ENCODE data around the gene B3GNT7.
"Not testable (repeated sequence)": the region's sequence is repeated elsewhere in the genome, so short reads cannot be mapped to it uniquely, and the experiment has no call there.

The B3GNT7 gene

GRCh38 chr2:231373184-231373583 is 22.3 kb upstream of the B3GNT7 start:
- TF ChIP-seq ZNF274 (IDR thresholded peaks at IDR 0.05; ENCODE audit: low read depth, low read length) = no peak
- no peak overlapping the region for H3K4me3 ChIP-seq (ENCODE audit: low read length)

GRCh38 chr2:231373786-231374349 is 21.6 kb upstream of the B3GNT7 start:
- no peak overlapping the region for H3K4me3 ChIP-seq (ENCODE audit: low read length)
- no peak for TF ChIP-seq ZNF274 (IDR thresholded peaks at IDR 0.05; ENCODE audit: low read depth, low read length)

DNA sequence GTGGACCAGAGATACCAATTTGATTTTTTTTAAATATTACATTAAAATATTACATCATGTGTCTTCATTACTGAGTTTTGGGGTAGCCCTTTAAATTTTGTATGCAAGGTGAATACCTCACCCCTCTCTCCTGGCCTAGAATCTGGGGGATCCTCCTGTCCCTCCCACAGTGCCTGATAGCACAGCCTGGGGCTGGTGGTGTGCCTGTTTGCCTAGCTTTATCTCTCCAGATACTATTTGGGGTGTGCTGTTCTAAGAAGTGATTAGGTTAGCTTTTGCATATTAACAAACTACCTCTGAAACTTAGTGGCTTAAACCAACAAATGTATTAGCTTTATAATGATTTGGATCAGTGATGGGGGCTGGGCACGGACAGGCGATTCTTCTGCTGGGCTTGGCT is 20.7 kb upstream of the B3GNT7 start:
- TF ChIP-seq ZNF274 (IDR thresholded peaks at IDR 0.05; ENCODE audit: low read depth, low read length) = no peak

DNA sequence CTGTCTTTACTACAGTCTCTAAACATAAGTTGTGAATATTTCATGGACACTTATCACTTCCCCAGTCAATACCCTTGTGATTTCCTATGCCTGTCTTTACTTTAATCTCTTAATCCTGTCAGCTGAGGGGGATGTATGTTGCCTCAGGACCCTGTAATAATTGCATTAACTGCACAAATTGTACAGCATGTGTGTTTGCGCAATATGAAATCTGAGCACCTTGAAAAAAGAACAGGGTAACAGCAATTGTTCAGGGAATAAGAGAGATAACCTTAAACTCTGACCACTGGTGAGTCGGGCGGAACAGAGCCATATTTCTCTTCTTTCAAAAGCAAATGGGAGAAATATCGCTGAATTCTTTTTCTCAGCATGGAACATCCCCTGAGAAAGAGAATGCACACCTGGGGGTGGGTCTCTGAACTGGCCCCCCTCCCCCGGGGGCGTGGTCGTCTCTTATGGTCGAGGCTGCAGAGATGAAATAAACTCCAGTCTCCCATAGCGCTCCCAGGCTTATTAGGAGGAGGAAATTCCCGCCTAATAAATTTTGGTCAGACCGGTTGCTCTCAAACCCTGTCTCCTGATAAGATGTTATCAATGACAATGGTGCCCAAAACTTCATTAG is 19.4 kb upstream of the B3GNT7 start:
- not testable (repeated sequence) for H3K4me3 ChIP-seq (ENCODE audit: low read length)

More for the DNA sequence above, 20.7 kb upstream of the B3GNT7 start:
- no peak overlapping the region for H3K4me3 ChIP-seq (ENCODE audit: low read length)

GRCh38 chr2:231376857-231377256 is 18.7 kb upstream of the B3GNT7 start:
- H3K4me3 ChIP-seq (ENCODE audit: low read length) = no peak overlapping the region
- TF ChIP-seq ZNF274 (IDR thresholded peaks at IDR 0.05; ENCODE audit: low read depth, low read length) = no peak

DNA sequence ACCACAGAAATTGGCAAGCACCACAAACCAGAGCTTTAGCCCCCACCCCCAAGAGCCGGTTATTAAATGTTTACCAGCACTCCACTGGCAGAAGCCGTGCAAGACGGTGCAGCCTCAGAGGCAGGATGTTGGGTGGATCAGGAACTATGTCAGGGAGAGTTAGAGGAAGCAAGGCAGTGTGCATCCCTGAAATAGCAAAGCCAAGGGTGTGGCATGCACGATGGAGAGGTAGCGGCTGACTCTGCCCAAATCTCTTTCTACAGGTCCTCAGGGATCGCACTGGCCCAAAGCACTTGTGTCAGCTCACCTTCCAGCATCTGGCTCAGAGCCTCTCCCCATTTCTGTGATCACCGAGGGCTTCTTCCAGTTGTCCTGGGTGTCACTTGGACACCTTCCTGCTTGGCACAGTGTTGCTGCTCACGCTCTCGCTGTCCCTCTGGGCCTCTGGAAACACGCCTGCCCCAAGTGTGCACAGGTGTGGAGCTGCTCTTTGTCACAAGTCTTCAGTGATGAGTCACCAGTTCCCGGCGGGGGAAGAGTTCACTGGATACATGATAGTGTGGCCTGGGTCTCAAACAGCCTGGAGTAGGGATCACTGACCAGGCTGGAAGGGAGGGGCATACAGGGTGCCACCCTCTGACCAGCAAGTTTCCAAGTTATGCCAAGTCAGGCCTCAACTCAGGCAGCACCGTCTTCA is 17.3 kb upstream of the B3GNT7 start:
- H3K4me3 ChIP-seq (ENCODE audit: low read length) = no peak overlapping the region
- TF ChIP-seq ZNF274 (IDR thresholded peaks at IDR 0.05; ENCODE audit: low read depth, low read length) = no peak

GRCh38 chr2:231379266-231380215 is 16.0 kb upstream of the B3GNT7 start:
- no peak for TF ChIP-seq ZNF274 (IDR thresholded peaks at IDR 0.05; ENCODE audit: low read depth, low read length)
- no peak overlapping the region for H3K4me3 ChIP-seq (ENCODE audit: low read length)

DNA sequence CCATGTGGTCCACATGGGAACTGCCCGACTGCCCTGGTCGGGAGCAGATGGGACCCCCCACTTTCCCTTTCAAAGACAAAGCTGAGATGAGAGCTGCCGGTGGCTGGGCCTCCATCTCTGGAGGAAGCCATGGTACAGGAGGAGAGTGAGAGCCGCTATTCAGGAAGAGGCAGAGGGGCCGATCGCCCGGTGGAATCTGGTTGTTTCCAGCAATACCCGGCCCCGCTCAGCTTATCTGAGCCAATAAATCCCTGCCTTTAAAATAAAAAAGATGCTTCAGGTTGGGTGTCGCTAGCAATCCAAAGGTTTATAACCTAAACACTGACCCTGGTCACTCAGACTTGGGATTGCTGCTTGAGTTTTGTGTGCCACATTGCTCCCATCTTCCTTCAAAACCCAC is 15.2 kb upstream of the B3GNT7 start:
- TF ChIP-seq ZNF274 (IDR thresholded peaks at IDR 0.05; ENCODE audit: low read depth, low read length) = no peak
- H3K4me3 ChIP-seq (ENCODE audit: low read length) = no peak overlapping the region

GRCh38 chr2:231380991-231381847 is 14.3 kb upstream of the B3GNT7 start:
- no peak for TF ChIP-seq ZNF274 (IDR thresholded peaks at IDR 0.05; ENCODE audit: low read depth, low read length)
- H3K4me3 ChIP-seq (ENCODE audit: low read length) = no peak overlapping the region

DNA sequence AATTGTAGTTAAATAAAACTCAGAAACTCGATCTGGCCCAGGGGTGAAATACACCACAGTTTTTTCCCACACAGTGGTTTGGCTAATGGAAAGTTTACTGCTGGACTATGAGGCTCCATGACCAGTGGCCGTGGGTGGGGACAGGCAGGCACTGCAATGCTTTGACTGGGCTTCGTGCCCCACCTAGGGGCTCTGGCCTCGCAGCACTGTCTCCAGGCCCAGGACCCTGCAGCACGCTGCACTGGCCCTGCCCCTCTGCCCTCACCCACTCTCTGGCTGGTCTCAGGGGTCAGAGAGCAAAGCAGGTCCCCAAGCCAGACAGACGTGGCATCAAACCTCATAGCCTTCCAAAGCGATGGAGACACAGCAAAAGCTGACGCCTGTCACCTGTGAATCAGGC is 13.4 kb upstream of the B3GNT7 start:
- H3K4me3 ChIP-seq (ENCODE audit: low read length) = no peak overlapping the region
- no peak for TF ChIP-seq ZNF274 (IDR thresholded peaks at IDR 0.05; ENCODE audit: low read depth, low read length)

DNA sequence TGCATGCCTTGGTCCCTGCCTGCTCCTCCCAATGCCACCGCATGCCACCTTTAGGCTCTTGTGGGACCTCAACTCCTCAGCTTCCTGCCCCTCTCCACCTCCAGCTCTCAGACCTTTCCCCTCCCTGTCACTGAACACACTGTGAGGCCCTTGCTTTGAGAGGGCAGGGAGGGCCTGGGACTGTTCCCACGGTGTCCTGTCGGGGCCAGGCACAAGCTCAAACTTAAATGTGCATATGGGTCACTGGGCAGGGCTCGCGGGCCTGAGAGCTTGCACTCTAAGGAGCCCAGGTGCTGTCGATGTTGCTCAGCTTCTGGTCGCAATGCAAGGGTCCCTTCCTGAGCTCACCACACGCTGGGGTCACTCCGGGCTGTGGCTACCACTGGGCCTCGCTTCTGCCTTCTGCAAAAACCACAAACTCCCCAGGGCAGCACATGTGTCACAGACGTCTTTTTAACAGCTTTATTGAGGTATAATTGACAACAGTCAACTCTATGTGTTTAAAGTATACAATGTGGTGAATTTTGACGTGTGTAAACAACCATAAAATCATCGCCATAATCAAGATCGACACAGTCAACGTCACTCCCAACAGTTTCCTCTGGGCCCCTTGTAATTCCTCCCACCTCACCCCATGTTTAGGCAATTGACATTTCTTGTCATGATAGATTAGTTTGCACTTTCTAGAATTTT is 11.9 kb upstream of the B3GNT7 start:
- no peak for TF ChIP-seq ZNF274 (IDR thresholded peaks at IDR 0.05; ENCODE audit: low read depth, low read length)
- H3K4me3 ChIP-seq (ENCODE audit: low read length) = no peak overlapping the region

- TF ChIP-seq ZNF274 (IDR thresholded peaks at IDR 0.05; ENCODE audit: low read depth, low read length) = no peak
- no peak overlapping the region for H3K4me3 ChIP-seq (ENCODE audit: low read length)
Measured at GRCh38 chr2:231384109-231384435, 11.4 kb upstream of the B3GNT7 start.

- H3K4me3 ChIP-seq (ENCODE audit: low read length) = no peak overlapping the region
- no peak for TF ChIP-seq ZNF274 (IDR thresholded peaks at IDR 0.05; ENCODE audit: low read depth, low read length)
Measured at GRCh38 chr2:231384970-231385369, 10.5 kb upstream of the B3GNT7 start.

Data from GM08714 (cell line).